ENCODE measurements around the gene AMN.

DNA sequence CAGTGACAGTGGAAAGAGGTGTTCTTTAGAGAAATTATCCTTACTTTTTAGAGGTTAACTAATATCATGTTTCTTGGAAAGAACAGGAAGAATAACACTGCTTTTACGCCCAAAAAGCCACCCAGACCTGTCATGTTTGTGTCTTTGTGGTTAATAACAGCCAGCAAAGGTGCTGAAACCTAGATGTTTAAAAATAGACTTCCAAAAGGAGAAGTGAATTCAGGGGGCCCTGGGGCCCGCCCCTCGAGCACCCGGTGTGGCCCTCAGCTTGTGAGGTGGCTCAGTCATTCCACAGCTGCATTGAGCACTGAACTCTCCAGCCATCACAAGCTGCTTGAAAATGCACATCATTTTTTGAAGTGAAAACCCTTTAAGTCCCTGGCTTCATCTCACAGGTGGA, 20.8 kb upstream of the AMN start:
- TF ChIP-seq, protein P1, sequence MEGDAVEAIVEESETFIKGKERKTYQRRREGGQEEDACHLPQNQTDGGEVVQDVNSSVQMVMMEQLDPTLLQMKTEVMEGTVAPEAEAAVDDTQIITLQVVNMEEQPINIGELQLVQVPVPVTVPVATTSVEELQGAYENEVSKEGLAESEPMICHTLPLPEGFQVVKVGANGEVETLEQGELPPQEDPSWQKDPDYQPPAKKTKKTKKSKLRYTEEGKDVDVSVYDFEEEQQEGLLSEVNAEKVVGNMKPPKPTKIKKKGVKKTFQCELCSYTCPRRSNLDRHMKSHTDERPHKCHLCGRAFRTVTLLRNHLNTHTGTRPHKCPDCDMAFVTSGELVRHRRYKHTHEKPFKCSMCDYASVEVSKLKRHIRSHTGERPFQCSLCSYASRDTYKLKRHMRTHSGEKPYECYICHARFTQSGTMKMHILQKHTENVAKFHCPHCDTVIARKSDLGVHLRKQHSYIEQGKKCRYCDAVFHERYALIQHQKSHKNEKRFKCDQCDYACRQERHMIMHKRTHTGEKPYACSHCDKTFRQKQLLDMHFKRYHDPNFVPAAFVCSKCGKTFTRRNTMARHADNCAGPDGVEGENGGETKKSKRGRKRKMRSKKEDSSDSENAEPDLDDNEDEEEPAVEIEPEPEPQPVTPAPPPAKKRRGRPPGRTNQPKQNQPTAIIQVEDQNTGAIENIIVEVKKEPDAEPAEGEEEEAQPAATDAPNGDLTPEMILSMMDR (IDR thresholded peaks at IDR 0.05), result no peak
- TF ChIP-seq POLR2AphosphoS5 (IDR thresholded peaks at IDR 0.05; ENCODE audit: low read depth, low read length), result no peak
- TF ChIP-seq, protein P2, sequence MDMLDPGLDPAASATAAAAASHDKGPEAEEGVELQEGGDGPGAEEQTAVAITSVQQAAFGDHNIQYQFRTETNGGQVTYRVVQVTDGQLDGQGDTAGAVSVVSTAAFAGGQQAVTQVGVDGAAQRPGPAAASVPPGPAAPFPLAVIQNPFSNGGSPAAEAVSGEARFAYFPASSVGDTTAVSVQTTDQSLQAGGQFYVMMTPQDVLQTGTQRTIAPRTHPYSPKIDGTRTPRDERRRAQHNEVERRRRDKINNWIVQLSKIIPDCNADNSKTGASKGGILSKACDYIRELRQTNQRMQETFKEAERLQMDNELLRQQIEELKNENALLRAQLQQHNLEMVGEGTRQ (IDR thresholded peaks at IDR 0.05; ENCODE audit: borderline replicate concordance, low read depth, low read length), result no peak
- TF ChIP-seq, protein P3, sequence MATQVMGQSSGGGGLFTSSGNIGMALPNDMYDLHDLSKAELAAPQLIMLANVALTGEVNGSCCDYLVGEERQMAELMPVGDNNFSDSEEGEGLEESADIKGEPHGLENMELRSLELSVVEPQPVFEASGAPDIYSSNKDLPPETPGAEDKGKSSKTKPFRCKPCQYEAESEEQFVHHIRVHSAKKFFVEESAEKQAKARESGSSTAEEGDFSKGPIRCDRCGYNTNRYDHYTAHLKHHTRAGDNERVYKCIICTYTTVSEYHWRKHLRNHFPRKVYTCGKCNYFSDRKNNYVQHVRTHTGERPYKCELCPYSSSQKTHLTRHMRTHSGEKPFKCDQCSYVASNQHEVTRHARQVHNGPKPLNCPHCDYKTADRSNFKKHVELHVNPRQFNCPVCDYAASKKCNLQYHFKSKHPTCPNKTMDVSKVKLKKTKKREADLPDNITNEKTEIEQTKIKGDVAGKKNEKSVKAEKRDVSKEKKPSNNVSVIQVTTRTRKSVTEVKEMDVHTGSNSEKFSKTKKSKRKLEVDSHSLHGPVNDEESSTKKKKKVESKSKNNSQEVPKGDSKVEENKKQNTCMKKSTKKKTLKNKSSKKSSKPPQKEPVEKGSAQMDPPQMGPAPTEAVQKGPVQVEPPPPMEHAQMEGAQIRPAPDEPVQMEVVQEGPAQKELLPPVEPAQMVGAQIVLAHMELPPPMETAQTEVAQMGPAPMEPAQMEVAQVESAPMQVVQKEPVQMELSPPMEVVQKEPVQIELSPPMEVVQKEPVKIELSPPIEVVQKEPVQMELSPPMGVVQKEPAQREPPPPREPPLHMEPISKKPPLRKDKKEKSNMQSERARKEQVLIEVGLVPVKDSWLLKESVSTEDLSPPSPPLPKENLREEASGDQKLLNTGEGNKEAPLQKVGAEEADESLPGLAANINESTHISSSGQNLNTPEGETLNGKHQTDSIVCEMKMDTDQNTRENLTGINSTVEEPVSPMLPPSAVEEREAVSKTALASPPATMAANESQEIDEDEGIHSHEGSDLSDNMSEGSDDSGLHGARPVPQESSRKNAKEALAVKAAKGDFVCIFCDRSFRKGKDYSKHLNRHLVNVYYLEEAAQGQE (IDR thresholded peaks at IDR 0.05; ENCODE audit: low read depth, low read length), result no peak
- no peak for TF ChIP-seq EP300 (IDR thresholded peaks at IDR 0.05; ENCODE audit: borderline replicate concordance in 1 of 2, low read depth in 1 of 2, low read length in 1 of 2)
- TF ChIP-seq SMC3 (IDR thresholded peaks at IDR 0.05; ENCODE audit: low read depth, low read length), result no peak
- no peak for TF ChIP-seq EZH2phosphoT487 (IDR thresholded peaks at IDR 0.05; ENCODE audit: borderline replicate concordance, low read depth)
- no peak for TF ChIP-seq GATA2 (CRISPR knock-in tag; IDR thresholded peaks at IDR 0.05)
- TF ChIP-seq, protein P4, sequence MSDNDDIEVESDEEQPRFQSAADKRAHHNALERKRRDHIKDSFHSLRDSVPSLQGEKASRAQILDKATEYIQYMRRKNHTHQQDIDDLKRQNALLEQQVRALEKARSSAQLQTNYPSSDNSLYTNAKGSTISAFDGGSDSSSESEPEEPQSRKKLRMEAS (IDR thresholded peaks at IDR 0.05; ENCODE audit: low read depth), result no peak
- TF ChIP-seq RCOR1 (IDR thresholded peaks at IDR 0.05; ENCODE audit: low read length), result no peak
- no peak for TF ChIP-seq JUND (IDR thresholded peaks at IDR 0.05)
- TF ChIP-seq TAF1 (IDR thresholded peaks at IDR 0.05; ENCODE audit: borderline replicate concordance, low read depth, low read length), result no peak
- no peak for TF ChIP-seq RAD21 (IDR thresholded peaks at IDR 0.05; ENCODE audit: low read length)
- no peak for TF ChIP-seq TEAD4 (IDR thresholded peaks at IDR 0.05; ENCODE audit: borderline replicate concordance, insufficient read depth)
